Body of pancreas (tissue), 4 donors: ENCODE measurements around the gene PITPNB.

Source experiments
- POLR2A ChIP-seq, 3 donors: fragments of 450-650 bp; IDR thresholded peaks; one replicate each; pipeline ENCODE4 v1.6.1; 2016; ENCODE audit warnings: antibody characterized with exemption in 3 of 3, mild to moderate bottlenecking in 2 of 3
- TF ChIP-seq, protein P1 (sequence below), 7 experiments: fragments of 450-650 bp in 4 of 7; fragments of 200-600 bp in 3 of 7; sonication (generic) in 3 of 7; IDR thresholded peaks; one replicate each; pipeline ENCODE4 v1.5.1; 2016 to 2019; ENCODE audit warnings: antibody characterized with exemption in 7 of 7

DNA sequence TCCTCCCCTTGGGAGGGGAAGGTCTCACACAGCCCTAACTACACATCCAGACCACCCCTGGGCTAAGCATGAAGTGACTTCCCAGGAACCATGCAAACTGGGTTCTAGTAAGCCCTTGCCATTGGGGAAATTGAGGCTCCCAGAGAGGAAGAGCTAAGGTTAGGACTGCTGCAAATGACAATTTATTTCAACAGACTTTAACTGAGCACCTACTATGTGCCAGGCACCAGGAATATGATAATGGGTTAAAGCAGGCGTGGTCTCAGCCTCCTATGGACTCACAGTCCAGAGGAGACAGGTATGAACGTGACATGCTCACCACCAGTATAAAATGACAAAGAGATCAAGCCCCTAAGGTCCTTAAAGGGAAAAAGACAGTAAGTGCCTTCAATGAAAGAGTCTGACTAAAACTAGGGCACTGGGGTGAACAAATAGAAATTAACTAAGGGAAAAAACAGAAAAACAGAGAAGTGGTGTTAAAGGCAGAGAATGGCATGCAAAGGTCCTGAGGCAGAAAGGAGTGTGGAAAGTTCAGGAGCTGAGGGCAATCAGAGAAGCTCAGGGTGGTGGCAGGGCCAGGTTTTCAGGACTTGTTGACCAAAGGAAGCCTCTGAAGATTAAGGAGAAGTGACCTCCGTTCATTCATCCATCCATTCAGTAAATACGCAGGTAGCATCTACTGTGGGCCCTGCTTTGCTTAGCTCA is 103.1 kb downstream of the PITPNB start:
- TF ChIP-seq, protein P1, sequence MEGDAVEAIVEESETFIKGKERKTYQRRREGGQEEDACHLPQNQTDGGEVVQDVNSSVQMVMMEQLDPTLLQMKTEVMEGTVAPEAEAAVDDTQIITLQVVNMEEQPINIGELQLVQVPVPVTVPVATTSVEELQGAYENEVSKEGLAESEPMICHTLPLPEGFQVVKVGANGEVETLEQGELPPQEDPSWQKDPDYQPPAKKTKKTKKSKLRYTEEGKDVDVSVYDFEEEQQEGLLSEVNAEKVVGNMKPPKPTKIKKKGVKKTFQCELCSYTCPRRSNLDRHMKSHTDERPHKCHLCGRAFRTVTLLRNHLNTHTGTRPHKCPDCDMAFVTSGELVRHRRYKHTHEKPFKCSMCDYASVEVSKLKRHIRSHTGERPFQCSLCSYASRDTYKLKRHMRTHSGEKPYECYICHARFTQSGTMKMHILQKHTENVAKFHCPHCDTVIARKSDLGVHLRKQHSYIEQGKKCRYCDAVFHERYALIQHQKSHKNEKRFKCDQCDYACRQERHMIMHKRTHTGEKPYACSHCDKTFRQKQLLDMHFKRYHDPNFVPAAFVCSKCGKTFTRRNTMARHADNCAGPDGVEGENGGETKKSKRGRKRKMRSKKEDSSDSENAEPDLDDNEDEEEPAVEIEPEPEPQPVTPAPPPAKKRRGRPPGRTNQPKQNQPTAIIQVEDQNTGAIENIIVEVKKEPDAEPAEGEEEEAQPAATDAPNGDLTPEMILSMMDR (IDR thresholded peaks at IDR 0.05) = no peak
- TF ChIP-seq POLR2A (IDR thresholded peaks at IDR 0.05) = no peak
